SK-N-SH treated with all-trans-retinoic acid at 6 μM for 48 hours (cell line): ENCODE results near the gene USP17L12.
"Not testable (repeated sequence)": the region's sequence is repeated elsewhere in the genome, so short reads cannot be mapped to it uniquely, and the experiment has no call there.

ENCODE experiments used
- ZFP30 ChIP-seq: fragments of 450-650 bp; formaldehyde crosslinking; IDR thresholded peaks from 2 replicates; pipeline ENCODE4 v1.5.0; 2022; ENCODE audit warnings: mild to moderate bottlenecking, moderate library complexity
- TF ChIP-seq, protein P1 (sequence below): fragments of 250-450 bp; sonication (Bioruptor Pico); IDR thresholded peaks from 2 replicates; pipeline ENCODE4 v1.8.0; 2021; ENCODE audit warnings: low read depth, mild to moderate bottlenecking, moderate library complexity, borderline replicate concordance

DNA sequence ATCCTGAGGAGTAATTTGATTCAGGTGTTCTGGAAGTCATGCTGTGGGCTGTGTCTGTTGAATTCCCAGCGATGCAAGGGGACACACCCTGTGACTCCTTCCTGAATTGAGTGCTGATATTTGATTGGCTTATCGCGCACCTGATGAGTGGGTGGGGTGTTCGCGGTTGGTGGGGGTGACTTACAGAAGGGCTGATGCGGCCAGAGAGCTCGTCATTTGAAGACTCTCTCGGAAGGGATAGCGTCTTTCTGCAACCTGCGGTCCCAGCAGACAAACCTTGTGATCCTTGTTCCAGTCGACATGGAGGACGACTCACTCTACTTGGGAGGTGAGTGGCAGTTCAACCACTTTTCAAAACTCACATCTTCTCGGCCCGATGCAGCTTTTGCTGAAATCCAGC, 23.6 kb downstream of the USP17L12 start, which contains the start of gene USP17L17:
- TF ChIP-seq, protein P1, sequence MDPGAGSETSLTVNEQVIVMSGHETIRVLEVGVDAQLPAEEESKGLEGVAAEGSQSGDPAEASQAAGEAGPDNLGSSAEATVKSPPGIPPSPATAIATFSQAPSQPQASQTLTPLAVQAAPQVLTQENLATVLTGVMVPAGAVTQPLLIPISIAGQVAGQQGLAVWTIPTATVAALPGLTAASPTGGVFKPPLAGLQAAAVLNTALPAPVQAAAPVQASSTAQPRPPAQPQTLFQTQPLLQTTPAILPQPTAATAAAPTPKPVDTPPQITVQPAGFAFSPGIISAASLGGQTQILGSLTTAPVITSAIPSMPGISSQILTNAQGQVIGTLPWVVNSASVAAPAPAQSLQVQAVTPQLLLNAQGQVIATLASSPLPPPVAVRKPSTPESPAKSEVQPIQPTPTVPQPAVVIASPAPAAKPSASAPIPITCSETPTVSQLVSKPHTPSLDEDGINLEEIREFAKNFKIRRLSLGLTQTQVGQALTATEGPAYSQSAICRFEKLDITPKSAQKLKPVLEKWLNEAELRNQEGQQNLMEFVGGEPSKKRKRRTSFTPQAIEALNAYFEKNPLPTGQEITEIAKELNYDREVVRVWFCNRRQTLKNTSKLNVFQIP (CRISPR knock-in tag): not testable (repeated sequence)
- not testable (repeated sequence) for TF ChIP-seq ZFP30 (CRISPR knock-in tag)
